Upper lobe of left lung (tissue), 6 donors: ENCODE measurements around the gene PARD3B. TPM values are rescaled to one million over a fixed set of nuclear protein-coding genes. Genes with fewer than 3 reads are reported as not detected.

Experiments
- ATAC-seq, 2 donors: fragments of 200-7000 bp; cut with Tn5 transposase; one replicate each; pipeline ENCODE4 v1.9.1; 2022; ENCODE audit warnings: mild to moderate bottlenecking in 2 of 2, moderate library complexity in 2 of 2; ENCODE audit not compliant: low FRiP score in 2 of 2
- DNase-seq, 2 donors: peaks; one replicate each; pipeline ENCODE4 v3.0.0-alpha.2; 2019 to 2020
- H3K27ac ChIP-seq, 4 donors: fragments of 200-600 bp; sonication (generic); one replicate each; pipeline ENCODE4 v1.5.1; 2016 to 2019
- H3K27me3 ChIP-seq, 4 donors: fragments of 200-600 bp; sonication (generic); one replicate each; pipeline ENCODE4 v1.5.1; 2017 to 2019
- H3K36me3 ChIP-seq, 4 donors: fragments of 200-600 bp; sonication (generic); one replicate each; pipeline ENCODE4 v1.5.1; 2016 to 2019
- H3K4me1 ChIP-seq, 4 donors: fragments of 200-600 bp; sonication (generic); one replicate each; pipeline ENCODE4 v1.5.1; 2018 to 2019
- H3K4me3 ChIP-seq, 4 donors: fragments of 200-600 bp; sonication (generic); one replicate each; pipeline ENCODE4 v1.5.1; 2017 to 2019; ENCODE audit warnings: mild to moderate bottlenecking in 2 of 4, moderate library complexity in 1 of 4
- H3K9me3 ChIP-seq, 4 donors: fragments of 200-600 bp; sonication (generic); one replicate each; pipeline ENCODE4 v1.5.1; 2018 to 2019
- EP300 ChIP-seq, 4 donors: sonication (generic); formaldehyde crosslinking; IDR thresholded peaks; one replicate each; pipeline ENCODE4 v1.5.1; 2017; ENCODE audit warnings: antibody characterized with exemption in 4 of 4, control low read depth in 2 of 4
- POLR2A ChIP-seq, 4 donors: fragments of 450-650 bp; IDR thresholded peaks; one replicate each; pipeline ENCODE4 v1.5.1; 2016 to 2017; ENCODE audit warnings: antibody characterized with exemption in 4 of 4, mild to moderate bottlenecking in 2 of 4
- POLR2AphosphoS5 ChIP-seq, 2 donors: sonication (generic); formaldehyde crosslinking; IDR thresholded peaks; one replicate each; pipeline ENCODE4 v1.5.1; 2017; ENCODE audit warnings: antibody characterized with exemption in 2 of 2
- WGBS, 2 donors: methylation state at CpG; one replicate each; pipeline ENCODE4 v1.1.5; 2017 to 2018; 5-methylcytosine and 5-hydroxymethylcytosine counted together
- total RNA-seq, 6 donors: library from RNA; depleted of rRNA in 4 of 6; stranded (reverse); fragments of >200 nt in 4 of 6; gene quantifications; one replicate each; pipeline versions ENCODE4 v1.1.0 to v1.2.1, GENCODE V29; 2016 to 2021
- TF ChIP-seq, protein P1 (sequence below), 6 experiments: fragments of 450-650 bp in 4 of 6; fragments of 200-600 bp in 2 of 6; sonication (generic) in 2 of 6; IDR thresholded peaks; one replicate each; pipeline ENCODE4 v1.5.1; 2016 to 2019; ENCODE audit warnings: antibody characterized with exemption in 6 of 6
- donor health status: DM: no; HTN: no; CAD: no; lungs with moderate emphysema.
- donor health status: DM: no; HTN: yes; CAD: no; lungs with severe emphysema.

The PARD3B gene
- total RNA-seq, 6 donors from 2014 or later: 17.8 to 44.9 (median 24.2) TPM

DNA sequence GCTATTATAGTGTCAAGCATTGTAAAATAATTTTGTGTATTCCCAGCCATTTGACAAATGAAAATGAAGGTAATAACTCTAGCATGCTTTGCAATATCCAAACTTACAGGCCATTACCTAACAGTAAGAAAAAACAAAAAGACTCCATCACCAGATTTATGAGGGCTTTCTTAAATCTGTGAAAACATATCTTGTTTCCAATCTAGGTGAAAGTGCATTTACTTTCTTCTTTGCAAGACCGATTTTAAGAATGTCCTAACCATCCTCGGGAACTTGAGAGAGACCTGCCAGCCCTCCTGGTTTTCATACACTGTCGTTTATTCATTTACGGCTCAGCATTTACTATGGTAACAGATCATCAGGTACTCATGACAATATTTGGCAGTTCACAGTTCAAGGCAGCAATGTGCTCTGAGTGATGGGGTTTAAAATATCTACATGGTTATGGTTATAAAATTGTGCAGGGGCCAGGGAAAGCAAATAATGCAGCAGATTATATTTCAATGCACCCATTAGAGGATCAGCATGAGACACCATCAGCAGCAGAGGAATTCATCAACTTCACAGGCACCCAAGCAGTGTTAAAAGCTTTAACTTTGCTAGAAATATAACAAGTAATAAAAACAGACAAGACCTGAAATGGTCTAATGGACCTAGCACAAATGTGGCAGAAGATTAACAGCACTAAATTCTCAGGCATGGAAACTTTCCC is 34.4 kb upstream of the PARD3B start:
- Histone ChIP-seq H3K9me3 (no peaks in the 10 kb centered on the region), H3K36me3 (no peaks in the 10 kb centered on the region), H3K27ac (no peak overlapping the region), H3K27me3 (no peaks in the 10 kb centered on the region), H3K4me1 (no peaks in the 10 kb centered on the region), H3K4me3 (no peak overlapping the region)
- ATAC-seq (no peak), DNase-seq (no peak)
- WGBS, 2 donors: 88 to 90% methylated on average over 4 of the region's 4 CpGs
- TF ChIP-seq, protein P1, sequence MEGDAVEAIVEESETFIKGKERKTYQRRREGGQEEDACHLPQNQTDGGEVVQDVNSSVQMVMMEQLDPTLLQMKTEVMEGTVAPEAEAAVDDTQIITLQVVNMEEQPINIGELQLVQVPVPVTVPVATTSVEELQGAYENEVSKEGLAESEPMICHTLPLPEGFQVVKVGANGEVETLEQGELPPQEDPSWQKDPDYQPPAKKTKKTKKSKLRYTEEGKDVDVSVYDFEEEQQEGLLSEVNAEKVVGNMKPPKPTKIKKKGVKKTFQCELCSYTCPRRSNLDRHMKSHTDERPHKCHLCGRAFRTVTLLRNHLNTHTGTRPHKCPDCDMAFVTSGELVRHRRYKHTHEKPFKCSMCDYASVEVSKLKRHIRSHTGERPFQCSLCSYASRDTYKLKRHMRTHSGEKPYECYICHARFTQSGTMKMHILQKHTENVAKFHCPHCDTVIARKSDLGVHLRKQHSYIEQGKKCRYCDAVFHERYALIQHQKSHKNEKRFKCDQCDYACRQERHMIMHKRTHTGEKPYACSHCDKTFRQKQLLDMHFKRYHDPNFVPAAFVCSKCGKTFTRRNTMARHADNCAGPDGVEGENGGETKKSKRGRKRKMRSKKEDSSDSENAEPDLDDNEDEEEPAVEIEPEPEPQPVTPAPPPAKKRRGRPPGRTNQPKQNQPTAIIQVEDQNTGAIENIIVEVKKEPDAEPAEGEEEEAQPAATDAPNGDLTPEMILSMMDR (IDR thresholded peaks at IDR 0.05): no peak
- TF ChIP-seq EP300 (IDR thresholded peaks at IDR 0.05): no peak
- no peak for TF ChIP-seq POLR2A (IDR thresholded peaks at IDR 0.05)
- TF ChIP-seq POLR2AphosphoS5 (IDR thresholded peaks at IDR 0.05): no peak

DNA sequence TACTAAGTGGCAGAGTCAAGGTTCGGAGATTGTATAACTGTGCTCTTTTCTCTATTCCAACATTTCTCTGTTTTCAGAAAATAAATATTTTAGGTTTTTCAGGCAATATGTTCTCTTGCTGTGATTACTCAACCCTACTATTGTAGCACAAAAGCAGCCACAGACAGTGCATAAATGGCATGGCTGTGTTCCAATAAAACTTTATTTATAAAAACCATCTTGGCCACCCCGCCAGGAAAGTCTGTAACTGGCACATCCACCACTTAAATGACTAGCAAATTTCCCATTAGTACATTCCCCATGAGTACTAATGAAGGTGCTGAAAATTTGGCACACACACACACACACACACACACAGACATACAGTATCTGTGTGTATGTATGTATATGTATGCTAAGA is 30.8 kb upstream of the PARD3B start:
- ATAC-seq: no peak
- no peak overlapping the region for H3K4me3 ChIP-seq
- TF ChIP-seq, protein P1 (IDR thresholded peaks at IDR 0.05): no peak
- no peak for TF ChIP-seq EP300 (IDR thresholded peaks at IDR 0.05)
- no peak for TF ChIP-seq POLR2A (IDR thresholded peaks at IDR 0.05)
- TF ChIP-seq POLR2AphosphoS5 (IDR thresholded peaks at IDR 0.05): no peak

DNA sequence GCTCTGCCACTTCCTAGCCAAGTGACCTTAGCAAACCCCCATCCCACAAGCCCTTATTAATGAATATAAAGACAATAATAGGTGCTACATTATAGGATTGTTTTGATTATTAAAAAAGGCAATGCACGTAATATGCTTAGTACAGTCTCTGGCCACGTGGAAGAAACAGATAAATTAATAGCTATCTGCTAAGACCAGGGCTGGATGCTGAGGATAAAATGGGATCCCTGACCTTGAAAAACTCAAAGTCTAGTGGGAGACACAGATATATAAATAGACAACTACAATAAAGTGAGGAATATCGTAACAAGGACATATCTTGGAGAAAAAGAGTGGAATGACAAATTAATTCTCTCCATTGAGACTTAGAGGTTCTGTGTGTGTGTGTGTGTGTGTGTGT is 29.9 kb upstream of the PARD3B start:
- Histone ChIP-seq H3K27me3 (no peaks in the 10 kb centered on the region), H3K4me3 (no peak overlapping the region), H3K36me3 (no peaks in the 10 kb centered on the region), H3K4me1 (no peaks in the 10 kb centered on the region), H3K27ac (no peak overlapping the region), H3K9me3 (no peaks in the 10 kb centered on the region)
- DNase-seq: no peak
- TF ChIP-seq, protein P1 (IDR thresholded peaks at IDR 0.05): no peak
- TF ChIP-seq EP300 (IDR thresholded peaks at IDR 0.05): no peak
- TF ChIP-seq POLR2A (IDR thresholded peaks at IDR 0.05): no peak
- TF ChIP-seq POLR2AphosphoS5 (IDR thresholded peaks at IDR 0.05): no peak
- 86 to 90% methylated on average over 3 of the region's 3 CpGs for WGBS, 2 donors
- no peak for ATAC-seq

More for the DNA sequence above, 30.8 kb upstream of the PARD3B start:
- no peaks in the 10 kb centered on the region for H3K9me3 ChIP-seq
- H3K27me3 ChIP-seq: no peaks in the 10 kb centered on the region
- H3K4me1 ChIP-seq: no peaks in the 10 kb centered on the region
- 68 to 90% methylated on average over 2 of the region's 2 CpGs for WGBS, 2 donors
- H3K27ac ChIP-seq: no peak overlapping the region
- no peaks in the 10 kb centered on the region for H3K36me3 ChIP-seq
- DNase-seq: no peak

DNA sequence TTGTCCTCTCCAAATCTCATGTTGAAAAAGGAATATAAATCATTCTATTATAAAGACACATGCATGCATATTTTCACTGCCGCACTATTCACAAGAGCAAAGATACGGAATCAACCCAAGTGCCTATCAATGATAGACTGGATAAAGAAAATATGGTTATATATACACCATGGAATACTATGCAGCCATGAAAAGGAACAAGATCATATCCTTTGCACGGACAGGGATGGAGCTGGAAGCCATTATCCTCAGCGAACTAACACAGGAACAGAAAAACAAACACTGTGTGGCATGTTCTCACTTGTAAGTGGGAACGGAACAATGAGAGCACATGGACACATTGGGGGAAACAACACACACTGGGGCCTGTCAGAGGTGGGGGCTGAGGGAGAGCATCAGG is 28.1 kb upstream of the PARD3B start:
- WGBS, 2 donors: 94 to 96% methylated on average over 5 of the region's 5 CpGs
- Histone ChIP-seq H3K4me3 (no peak overlapping the region), H3K4me1 (no peaks in the 10 kb centered on the region), H3K27ac (no peak overlapping the region), H3K27me3 (no peaks in the 10 kb centered on the region), H3K9me3 (no peaks in the 10 kb centered on the region), H3K36me3 (no peaks in the 10 kb centered on the region)
- DNase-seq: no peak
- no peak for TF ChIP-seq POLR2A (IDR thresholded peaks at IDR 0.05)
- TF ChIP-seq EP300 (IDR thresholded peaks at IDR 0.05): no peak
- TF ChIP-seq, protein P1 (IDR thresholded peaks at IDR 0.05): no peak
- no peak for TF ChIP-seq POLR2AphosphoS5 (IDR thresholded peaks at IDR 0.05)
- ATAC-seq: no peak
